CD4-positive, alpha-beta T cell treated with Interleukin-6 for 4 hours (primary cell): ENCODE measurements around the gene ILF3.

Experiments
- DNase-seq: peaks from one replicate; pipeline ENCODE4 v3.0.0-alpha.2; 2020; ENCODE audit warnings: mixed read lengths

Gene ILF3

GRCh38 chr19:10678813-10679212, 24.7 kb downstream of the ILF3 start:
- no peak for DNase-seq

- no peak for DNase-seq
Observed at GRCh38 chr19:10679743-10680142, 25.6 kb downstream of the ILF3 start.

- no peak for DNase-seq
Observed at GRCh38 chr19:10680545-10681135, 26.5 kb downstream of the ILF3 start.

GRCh38 chr19:10681658-10682057, 27.5 kb downstream of the ILF3 start:
- no peak for DNase-seq

GRCh38 chr19:10682397-10683063, 28.4 kb downstream of the ILF3 start:
- no peak for DNase-seq

GRCh38 chr19:10683064-10683426, 28.9 kb downstream of the ILF3 start:
- DNase-seq, result no peak

- DNase-seq, result no peak
Observed at GRCh38 chr19:10683582-10683981, 29.4 kb downstream of the ILF3 start.

- DNase-seq, result no peak
Observed at GRCh38 chr19:10685210-10685609, 31.1 kb downstream of the ILF3 start.

- DNase-seq, result no peak
Observed at GRCh38 chr19:10686193-10686592, 32.0 kb downstream of the ILF3 start.

- no peak for DNase-seq
Observed at GRCh38 chr19:10686661-10687517, 32.7 kb downstream of the ILF3 start.

- no peak for DNase-seq
Observed at GRCh38 chr19:10687518-10688288, 33.6 kb downstream of the ILF3 start.

- DNase-seq, result no peak
Observed at GRCh38 chr19:10688545-10689280, 34.6 kb downstream of the ILF3 start.

- DNase-seq, result no peak
Observed at GRCh38 chr19:10690341-10690781, 36.2 kb downstream of the ILF3 start.

- no peak for DNase-seq
Observed at GRCh38 chr19:10691178-10691881, 37.2 kb downstream of the ILF3 start.

- DNase-seq, result no peak
Observed at GRCh38 chr19:10691883-10692282, 37.7 kb downstream of the ILF3 start.

GRCh38 chr19:10692673-10693264, 38.6 kb downstream of the ILF3 start:
- DNase-seq, result no peak

- DNase-seq, result no peak
Observed at GRCh38 chr19:10694706-10695307, 40.7 kb downstream of the ILF3 start.

GRCh38 chr19:10695401-10696398, 41.6 kb downstream of the ILF3 start:
- DNase-seq, result peak; percentile 91

GRCh38 chr19:10699650-10700335, 45.6 kb downstream of the ILF3 start:
- peak; percentile 76 for DNase-seq
